ENCODE results near the gene FXYD3. TPM values are rescaled to one million over a fixed set of nuclear protein-coding genes. Genes with fewer than 3 reads are reported as not detected.

Gene FXYD3
- polyA plus RNA-seq, 1 of the 3 experiments (the other 2 are of a cell fraction): not detected

DNA sequence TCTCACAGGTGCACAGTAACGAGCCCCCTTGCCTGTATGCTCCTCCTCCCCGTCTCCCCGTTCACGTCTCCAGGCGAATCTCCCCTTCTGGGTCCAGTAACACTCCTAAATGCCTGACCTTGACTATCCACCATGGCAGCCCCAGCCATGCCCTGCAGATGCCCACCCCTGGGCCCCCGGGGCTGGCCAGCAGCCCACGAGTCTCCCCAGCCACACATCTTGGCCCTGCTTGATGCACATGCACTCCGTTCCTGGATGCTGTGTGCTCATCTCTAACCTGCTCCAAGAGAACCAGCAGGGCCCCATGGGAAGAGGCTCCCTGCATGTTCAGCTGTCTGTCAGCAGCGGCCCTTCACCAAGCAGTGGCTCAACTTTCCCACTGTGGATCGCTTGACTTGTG lies 42.1 kb upstream of the FXYD3 start:
- no peak for DNase-seq
- H3K9me2 ChIP-seq: no peaks in the 10 kb centered on the region
- ChIA-PET CTCF (interaction anchor here (1.4 kb wide), 1 partner anchor 29 kb away, joined by 5 read pairs; no protein-coding TSS in a partner anchor), POLR2A (no interaction called here)
- no peak overlapping the region for H3K4me3 ChIP-seq (ENCODE audit: low read depth in 2 of 2, low read length in 1 of 2)
- no peaks in the 10 kb centered on the region for H3K27me3 ChIP-seq (ENCODE audit: insufficient read depth)
- H2AFZ ChIP-seq (ENCODE audit: low read depth): no peak overlapping the region
- no peak for TF ChIP-seq NFIC (IDR thresholded peaks at IDR 0.05; ENCODE audit: borderline replicate concordance)
- TF ChIP-seq EP300 (IDR thresholded peaks at IDR 0.05; ENCODE audit: borderline replicate concordance in 1 of 2, low read depth in 1 of 2, low read length in 1 of 2): no peak
- no peak for TF ChIP-seq YY1 (IDR thresholded peaks at IDR 0.05; ENCODE audit: low read depth)
- TF ChIP-seq FOSL2 (IDR thresholded peaks at IDR 0.05; ENCODE audit: borderline replicate concordance, low read depth): no peak
- 47% methylated on average over 9 of the region's 10 CpGs for WGBS (ENCODE audit: low lambda C conversion rate)
- H3K4me1 ChIP-seq (ENCODE audit: control insufficient read depth in 1 of 2, insufficient read depth in 2 of 2, low read depth in 1 of 2, low read length in 1 of 2): no peaks in the 10 kb centered on the region; a peak in 1 of 4 replicates
- no peaks in the 10 kb centered on the region for H3K9me3 ChIP-seq
- H3K4me2 ChIP-seq: no peak overlapping the region
- H3K79me2 ChIP-seq (ENCODE audit: insufficient read depth): no peaks in the 10 kb centered on the region
- H3K36me3 ChIP-seq (replicated peaks in 1 of 2; ENCODE audit: control insufficient read depth in 1 of 2, insufficient read depth in 2 of 2, low read length in 1 of 2): no peaks in the 10 kb centered on the region
- H3K9ac ChIP-seq: no peak overlapping the region
- no peaks in the 10 kb centered on the region for H4K20me1 ChIP-seq (ENCODE audit: insufficient read depth)
- no peaks in the 10 kb centered on the region for H3F3A ChIP-seq (replicated peaks; ENCODE audit: insufficient read depth)
- no peak overlapping the region for H3K27ac ChIP-seq (ENCODE audit: low read depth in 2 of 2, low read length in 1 of 2)

GRCh38 chr19:35073941-35074340 lies 41.7 kb upstream of the FXYD3 start:
- H3K4me2 ChIP-seq: no peak overlapping the region
- no peaks in the 10 kb centered on the region for H3K4me1 ChIP-seq (ENCODE audit: control insufficient read depth in 1 of 2, insufficient read depth in 2 of 2, low read depth in 1 of 2, low read length in 1 of 2)
- H2AFZ ChIP-seq (ENCODE audit: low read depth): no peak overlapping the region
- WGBS (ENCODE audit: low lambda C conversion rate): 38% methylated on average over 6 of the region's 8 CpGs
- TF ChIP-seq TEAD4 (IDR thresholded peaks at IDR 0.05; ENCODE audit: borderline replicate concordance, insufficient read depth) (no peak), MEF2A (IDR thresholded peaks at IDR 0.05; ENCODE audit: borderline replicate concordance, low read depth) (no peak), RAD21 (IDR thresholded peaks at IDR 0.05; ENCODE audit: low read length) (no peak), JUND (IDR thresholded peaks at IDR 0.05) (no peak), MXI1 (IDR thresholded peaks at IDR 0.05; ENCODE audit: low read depth, low read length) (no peak), REST (IDR thresholded peaks at IDR 0.05; ENCODE audit: low read depth, low read length) (no peak), RXRA (IDR thresholded peaks at IDR 0.05; ENCODE audit: borderline replicate concordance, low read depth) (no peak)
- TF ChIP-seq, protein P1, sequence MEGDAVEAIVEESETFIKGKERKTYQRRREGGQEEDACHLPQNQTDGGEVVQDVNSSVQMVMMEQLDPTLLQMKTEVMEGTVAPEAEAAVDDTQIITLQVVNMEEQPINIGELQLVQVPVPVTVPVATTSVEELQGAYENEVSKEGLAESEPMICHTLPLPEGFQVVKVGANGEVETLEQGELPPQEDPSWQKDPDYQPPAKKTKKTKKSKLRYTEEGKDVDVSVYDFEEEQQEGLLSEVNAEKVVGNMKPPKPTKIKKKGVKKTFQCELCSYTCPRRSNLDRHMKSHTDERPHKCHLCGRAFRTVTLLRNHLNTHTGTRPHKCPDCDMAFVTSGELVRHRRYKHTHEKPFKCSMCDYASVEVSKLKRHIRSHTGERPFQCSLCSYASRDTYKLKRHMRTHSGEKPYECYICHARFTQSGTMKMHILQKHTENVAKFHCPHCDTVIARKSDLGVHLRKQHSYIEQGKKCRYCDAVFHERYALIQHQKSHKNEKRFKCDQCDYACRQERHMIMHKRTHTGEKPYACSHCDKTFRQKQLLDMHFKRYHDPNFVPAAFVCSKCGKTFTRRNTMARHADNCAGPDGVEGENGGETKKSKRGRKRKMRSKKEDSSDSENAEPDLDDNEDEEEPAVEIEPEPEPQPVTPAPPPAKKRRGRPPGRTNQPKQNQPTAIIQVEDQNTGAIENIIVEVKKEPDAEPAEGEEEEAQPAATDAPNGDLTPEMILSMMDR (IDR thresholded peaks at IDR 0.05): no peak
- TF ChIP-seq, protein P2, sequence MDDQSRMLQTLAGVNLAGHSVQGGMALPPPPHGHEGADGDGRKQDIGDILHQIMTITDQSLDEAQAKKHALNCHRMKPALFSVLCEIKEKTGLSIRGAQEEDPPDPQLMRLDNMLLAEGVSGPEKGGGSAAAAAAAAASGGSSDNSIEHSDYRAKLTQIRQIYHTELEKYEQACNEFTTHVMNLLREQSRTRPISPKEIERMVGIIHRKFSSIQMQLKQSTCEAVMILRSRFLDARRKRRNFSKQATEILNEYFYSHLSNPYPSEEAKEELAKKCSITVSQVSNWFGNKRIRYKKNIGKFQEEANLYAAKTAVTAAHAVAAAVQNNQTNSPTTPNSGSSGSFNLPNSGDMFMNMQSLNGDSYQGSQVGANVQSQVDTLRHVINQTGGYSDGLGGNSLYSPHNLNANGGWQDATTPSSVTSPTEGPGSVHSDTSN (IDR thresholded peaks at IDR 0.05): no peak
- H3K4me3 ChIP-seq (ENCODE audit: low read depth in 2 of 2, low read length in 1 of 2): no peak overlapping the region
- H3K79me2 ChIP-seq (ENCODE audit: insufficient read depth): no peaks in the 10 kb centered on the region
- H3K27ac ChIP-seq (ENCODE audit: low read depth in 2 of 2, low read length in 1 of 2): no peak overlapping the region
- no peaks in the 10 kb centered on the region for H3K9me2 ChIP-seq
- no peaks in the 10 kb centered on the region for H4K20me1 ChIP-seq (ENCODE audit: insufficient read depth)
- DNase-seq: no peak
- POLR2A ChIA-PET: no interaction called here
- no peaks in the 10 kb centered on the region for H3F3A ChIP-seq (replicated peaks; ENCODE audit: insufficient read depth)
- no peaks in the 10 kb centered on the region for H3K27me3 ChIP-seq (ENCODE audit: insufficient read depth)
- H3K9me3 ChIP-seq: no peaks in the 10 kb centered on the region
- no peaks in the 10 kb centered on the region for H3K36me3 ChIP-seq (replicated peaks in 1 of 2; ENCODE audit: control insufficient read depth in 1 of 2, insufficient read depth in 2 of 2, low read length in 1 of 2)
- H3K9ac ChIP-seq: no peak overlapping the region
- CTCF ChIA-PET: interaction anchor here (1.0 to 1.4 kb wide), 2 partner anchors 18 to 29 kb away, joined by 3 to 5 read pairs; no protein-coding TSS in a partner anchor

Measured in SK-N-SH (cell line).